Karpas-422 (cell line): ENCODE results near the gene KLHL22. TPM values are rescaled to one million over a fixed set of nuclear protein-coding genes. Genes with fewer than 3 reads are reported as not detected.

Source experiments
- DNase-seq: peaks from one replicate; pipeline ENCODE4 v3.0.0-alpha.2; 2015
- H2AFZ ChIP-seq: fragments of 200-600 bp; sonication (generic); 2 replicates; pipeline ENCODE4 v1.6.1; 2014; ENCODE audit warnings: antibody characterized with exemption, low read length, mixed read lengths
- H3K27ac ChIP-seq: fragments of 200-600 bp; sonication (generic); 2 replicates; pipeline ENCODE4 v1.5.1; 2014; ENCODE audit warnings: mild to moderate bottlenecking, low read length, moderate library complexity
- H3K27me3 ChIP-seq: fragments of 200-600 bp; sonication (generic); 2 replicates; pipeline ENCODE4 v1.6.1; 2014; ENCODE audit warnings: low read length, mixed read lengths
- H3K36me3 ChIP-seq: fragments of 200-600 bp; sonication (generic); 2 replicates; pipeline ENCODE4 v1.6.1; 2014; ENCODE audit warnings: low read length, mixed read lengths; ENCODE audit not compliant: insufficient read depth
- H3K4me1 ChIP-seq: fragments of 200-600 bp; sonication (generic); 2 replicates; pipeline ENCODE4 v1.6.1; 2014; ENCODE audit warnings: mild to moderate bottlenecking, low read length, mixed read lengths
- H3K4me2 ChIP-seq: fragments of 200-600 bp; sonication (generic); 2 replicates; pipeline ENCODE4 v1.6.1; 2014; ENCODE audit warnings: low read length, low read depth, mild to moderate bottlenecking; ENCODE audit not compliant: poor library complexity, severe bottlenecking
- H3K4me3 ChIP-seq: fragments of 200-600 bp; sonication (generic); 2 replicates; pipeline ENCODE4 v1.5.1; 2014; ENCODE audit warnings: mild to moderate bottlenecking, antibody characterized with exemption, low read length, mixed read lengths
- H3K79me2 ChIP-seq: fragments of 200-600 bp; sonication (generic); 2 replicates; pipeline ENCODE4 v1.6.1; 2014; ENCODE audit warnings: mild to moderate bottlenecking, low read length, mixed read lengths
- H3K9ac ChIP-seq: fragments of 200-600 bp; sonication (generic); 2 replicates; pipeline ENCODE4 v1.6.0; 2014; ENCODE audit warnings: low read length
- H3K9me2 ChIP-seq: fragments of 200-600 bp; sonication (generic), shearing (Covaris generic); replicated peaks from 2 replicates; pipeline ENCODE4 v1.6.0; 2014; ENCODE audit warnings: mild to moderate bottlenecking, low read length, moderate library complexity; ENCODE audit not compliant: insufficient read depth
- H3K9me3 ChIP-seq: fragments of 300-700, 200-600 bp; sonication (generic); 2 replicates; pipeline ENCODE4 v1.6.1; 2014; ENCODE audit warnings: low read length, mixed read lengths
- H4K20me1 ChIP-seq: fragments of 200-600 bp; sonication (generic); 2 replicates; pipeline ENCODE4 v1.6.1; 2014; ENCODE audit warnings: mild to moderate bottlenecking, antibody characterized with exemption, low read length, low read depth; ENCODE audit not compliant: insufficient read depth
- total RNA-seq: library from RNA; depleted of rRNA; stranded (reverse); fragments of >200 nt; shearing (Covaris generic); gene quantifications from 2 replicates; pipeline ENCODE4 v1.2.3, GENCODE V29; 2014; ENCODE audit warnings: low replicate concordance

The KLHL22 gene
- total RNA-seq, 1 experiment from 2014 or later = 9.7 TPM

DNA sequence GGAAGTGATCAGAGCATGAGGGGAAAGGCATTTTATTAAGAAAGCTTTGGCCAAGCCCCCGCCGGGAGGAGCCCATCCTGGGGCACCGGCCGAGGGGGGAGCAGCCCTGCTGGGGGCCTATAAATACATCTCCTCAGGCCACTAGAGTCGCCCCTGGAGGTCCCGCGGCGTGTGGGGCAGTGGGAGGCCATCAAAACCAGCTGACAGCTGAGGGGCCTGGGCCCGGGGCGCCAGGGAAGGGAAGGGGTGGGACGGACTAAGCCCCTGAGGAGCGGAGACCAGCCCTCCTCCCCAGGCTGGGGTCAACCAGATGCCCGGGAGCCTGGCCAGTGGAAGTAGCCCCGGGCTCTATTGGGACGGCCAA lies 71.0 kb downstream of the KLHL22 start:
- no peaks in the 10 kb centered on the region for H3K27me3 ChIP-seq
- H4K20me1 ChIP-seq = no peaks in the 10 kb centered on the region
- no peak overlapping the region for H3K4me3 ChIP-seq
- H3K27ac ChIP-seq = no peak overlapping the region
- H3K9ac ChIP-seq = no peak overlapping the region
- no peaks in the 10 kb centered on the region for H3K4me1 ChIP-seq
- H3K79me2 ChIP-seq = no peaks in the 10 kb centered on the region
- no peaks in the 10 kb centered on the region for H3K9me3 ChIP-seq
- H3K4me2 ChIP-seq = no peak overlapping the region
- H2AFZ ChIP-seq = no peak overlapping the region
- DNase-seq = no peak
- no peaks in the 10 kb centered on the region for H3K36me3 ChIP-seq
- no peaks in the 10 kb centered on the region for H3K9me2 ChIP-seq

DNA sequence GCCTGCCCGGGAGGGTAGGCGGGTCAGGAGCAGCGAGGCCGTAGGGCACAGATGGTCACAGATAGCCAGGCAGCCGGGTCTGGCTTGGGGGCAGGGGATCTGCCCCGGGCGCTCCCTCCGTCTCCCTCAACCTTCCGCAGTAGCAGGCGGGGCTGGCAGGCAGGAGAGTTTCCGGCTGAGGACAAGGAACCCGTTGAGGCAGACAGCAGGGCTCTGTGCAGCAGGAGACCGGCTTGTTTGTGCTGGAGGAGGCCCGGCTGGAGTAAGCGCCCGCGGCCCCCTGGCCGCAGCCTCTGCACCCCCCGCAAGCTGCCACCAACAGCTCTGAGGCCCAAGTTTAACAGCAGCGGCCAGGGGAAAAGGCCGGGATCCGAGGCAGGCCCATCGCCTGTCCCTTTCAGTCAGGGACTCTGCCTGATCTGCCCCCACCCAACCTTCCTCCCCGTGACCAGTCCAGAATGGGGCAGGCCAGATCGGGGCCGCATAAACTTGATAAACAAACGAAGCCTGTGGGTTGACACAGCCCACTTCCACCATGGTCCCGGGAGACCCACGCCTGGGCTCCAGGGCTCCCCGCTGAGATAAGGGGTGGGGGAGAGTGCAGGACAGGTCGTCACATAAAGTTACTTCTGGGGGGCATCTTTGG lies 71.6 kb downstream of the KLHL22 start:
- H3K4me2 ChIP-seq = no peak overlapping the region
- H3K4me3 ChIP-seq = no peak overlapping the region

DNA sequence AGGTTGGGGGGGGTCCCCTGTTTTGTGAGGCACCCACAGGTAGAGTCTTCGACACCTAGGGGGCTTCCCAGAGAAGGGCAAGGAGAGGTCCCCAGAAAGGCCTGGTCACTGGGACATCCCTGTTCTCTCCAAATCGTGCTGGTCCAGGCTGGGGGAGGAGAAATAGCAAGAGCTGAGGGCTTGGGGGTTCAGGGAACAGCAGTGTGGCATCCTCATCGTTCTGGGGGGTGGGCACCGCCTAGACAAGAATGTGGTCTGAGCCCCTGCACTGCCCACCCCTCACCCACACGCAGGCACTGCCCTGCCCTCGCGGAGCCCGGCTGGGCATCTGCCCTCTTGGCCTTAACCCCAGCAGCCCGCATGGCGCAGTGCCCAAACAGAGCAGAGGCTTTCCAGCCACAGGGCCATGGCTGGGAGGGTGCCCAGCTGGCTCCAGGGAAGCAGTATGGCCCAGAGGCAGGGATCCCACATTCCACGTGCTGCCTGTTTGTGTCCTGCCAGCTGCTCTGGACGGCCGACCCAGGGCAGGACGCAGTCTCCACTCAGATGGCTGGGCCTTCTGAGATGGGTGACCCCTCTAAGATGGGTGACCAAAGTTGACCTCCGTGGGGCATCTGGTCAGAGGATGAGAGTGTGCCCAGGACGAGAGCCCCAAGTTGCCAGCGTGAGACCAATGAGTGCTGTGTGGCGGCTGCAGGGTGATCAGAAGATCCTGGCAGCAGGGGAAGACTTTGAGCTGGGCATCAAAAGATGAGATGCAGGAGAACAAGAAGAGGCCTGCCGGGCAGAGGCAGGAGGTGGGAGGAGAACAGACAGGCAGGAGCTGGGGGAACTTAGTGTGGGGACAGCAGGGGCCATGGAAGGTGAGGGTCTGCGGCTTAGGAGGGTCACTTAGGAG lies 72.3 kb downstream of the KLHL22 start:
- Histone ChIP-seq H4K20me1 (no peaks in the 10 kb centered on the region), H3K9ac (no peak overlapping the region), H3K4me2 (no peak overlapping the region), H3K4me3 (no peak overlapping the region), H3K27ac (no peak overlapping the region), H2AFZ (no peak overlapping the region), H3K36me3 (no peaks in the 10 kb centered on the region), H3K4me1 (peaks cover 2% of the 10 kb centered on the region), H3K9me2 (no peaks in the 10 kb centered on the region), H3K79me2 (no peaks in the 10 kb centered on the region), H3K27me3 (no peaks in the 10 kb centered on the region), H3K9me3 (no peaks in the 10 kb centered on the region)
- DNase-seq = no peak

More for the DNA sequence above, 71.6 kb downstream of the KLHL22 start:
- Histone ChIP-seq H3K27ac (no peak overlapping the region), H3K27me3 (no peaks in the 10 kb centered on the region), H4K20me1 (no peaks in the 10 kb centered on the region), H3K9me2 (no peaks in the 10 kb centered on the region), H2AFZ (no peak overlapping the region), H3K9me3 (no peaks in the 10 kb centered on the region), H3K9ac (no peak overlapping the region), H3K79me2 (no peaks in the 10 kb centered on the region), H3K4me1 (no peaks in the 10 kb centered on the region), H3K36me3 (no peaks in the 10 kb centered on the region)
- no peak for DNase-seq

DNA sequence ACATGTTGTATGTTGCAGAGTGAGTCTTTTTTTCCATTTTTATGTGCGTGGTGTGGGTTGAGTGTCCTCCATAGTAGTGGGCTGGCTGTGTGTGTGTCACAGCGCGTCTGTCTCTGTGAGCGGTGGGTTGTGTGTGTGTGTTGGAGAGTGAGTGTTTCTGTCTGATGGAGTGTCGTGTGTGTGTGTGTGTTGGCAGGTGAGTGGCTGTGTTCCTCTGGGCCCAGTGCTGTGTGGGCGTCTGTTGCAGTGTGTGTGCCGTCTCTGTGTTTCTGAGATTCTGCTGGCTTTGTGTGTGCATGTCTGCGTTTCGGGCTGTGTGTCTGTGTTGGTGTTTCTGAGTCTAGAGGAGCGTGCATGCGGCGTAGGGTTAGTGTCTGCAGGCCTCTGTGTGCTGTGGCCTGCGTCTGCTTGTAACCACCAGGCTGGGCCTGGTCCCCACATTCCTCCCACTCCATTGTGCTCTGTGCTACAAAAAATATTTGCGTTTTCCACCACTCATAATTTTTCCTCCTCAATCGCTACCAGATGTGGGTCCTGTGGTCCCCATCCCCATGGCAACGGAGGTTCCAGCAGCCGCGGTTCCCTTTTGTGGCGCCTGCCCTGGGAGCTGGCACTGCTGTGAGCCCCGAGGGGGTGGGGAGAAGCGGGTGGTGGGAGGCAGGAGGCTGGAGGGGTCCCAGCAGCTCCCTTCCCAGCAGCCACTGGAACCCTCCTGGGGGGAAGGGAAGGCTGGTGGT lies 73.2 kb downstream of the KLHL22 start:
- Histone ChIP-seq H3K4me1 (peaks cover 3% of the 10 kb centered on the region), H4K20me1 (no peaks in the 10 kb centered on the region), H3K4me2 (no peak overlapping the region), H3K27ac (no peak overlapping the region), H3K9me2 (no peaks in the 10 kb centered on the region), H2AFZ (no peak overlapping the region), H3K9me3 (no peaks in the 10 kb centered on the region), H3K36me3 (no peaks in the 10 kb centered on the region), H3K4me3 (no peak overlapping the region), H3K9ac (no peak overlapping the region), H3K27me3 (no peaks in the 10 kb centered on the region), H3K79me2 (no peaks in the 10 kb centered on the region)
- no peak for DNase-seq

DNA sequence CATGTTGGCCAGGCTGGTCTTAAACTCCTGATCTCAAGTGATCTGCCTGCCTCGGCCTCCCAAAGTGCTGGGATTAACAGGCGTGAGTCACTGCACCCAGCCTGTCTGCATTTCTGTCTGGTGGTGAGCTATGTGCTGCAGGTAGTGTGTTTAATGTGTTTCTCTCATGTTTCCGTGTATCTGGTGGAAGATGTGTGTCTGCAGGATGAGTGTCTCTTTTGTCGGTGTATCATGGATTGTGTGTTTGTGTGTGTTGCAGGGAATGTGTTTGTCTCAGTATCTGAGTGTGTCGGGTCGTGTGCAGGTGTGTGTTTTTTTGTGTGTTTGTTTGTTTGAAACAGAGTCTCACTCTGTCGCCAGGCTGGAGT lies 74.1 kb downstream of the KLHL22 start:
- no peak overlapping the region for H2AFZ ChIP-seq
- no peaks in the 10 kb centered on the region for H3K27me3 ChIP-seq
- H3K79me2 ChIP-seq = no peaks in the 10 kb centered on the region
- no peaks in the 10 kb centered on the region for H3K9me2 ChIP-seq
- H3K4me3 ChIP-seq = no peak overlapping the region
- H3K4me1 ChIP-seq = peaks cover 3% of the 10 kb centered on the region
- H3K4me2 ChIP-seq = no peak overlapping the region
- H3K9ac ChIP-seq = no peak overlapping the region
- no peak for DNase-seq
- no peaks in the 10 kb centered on the region for H3K36me3 ChIP-seq
- no peak overlapping the region for H3K27ac ChIP-seq
- no peaks in the 10 kb centered on the region for H3K9me3 ChIP-seq
- no peaks in the 10 kb centered on the region for H4K20me1 ChIP-seq

DNA sequence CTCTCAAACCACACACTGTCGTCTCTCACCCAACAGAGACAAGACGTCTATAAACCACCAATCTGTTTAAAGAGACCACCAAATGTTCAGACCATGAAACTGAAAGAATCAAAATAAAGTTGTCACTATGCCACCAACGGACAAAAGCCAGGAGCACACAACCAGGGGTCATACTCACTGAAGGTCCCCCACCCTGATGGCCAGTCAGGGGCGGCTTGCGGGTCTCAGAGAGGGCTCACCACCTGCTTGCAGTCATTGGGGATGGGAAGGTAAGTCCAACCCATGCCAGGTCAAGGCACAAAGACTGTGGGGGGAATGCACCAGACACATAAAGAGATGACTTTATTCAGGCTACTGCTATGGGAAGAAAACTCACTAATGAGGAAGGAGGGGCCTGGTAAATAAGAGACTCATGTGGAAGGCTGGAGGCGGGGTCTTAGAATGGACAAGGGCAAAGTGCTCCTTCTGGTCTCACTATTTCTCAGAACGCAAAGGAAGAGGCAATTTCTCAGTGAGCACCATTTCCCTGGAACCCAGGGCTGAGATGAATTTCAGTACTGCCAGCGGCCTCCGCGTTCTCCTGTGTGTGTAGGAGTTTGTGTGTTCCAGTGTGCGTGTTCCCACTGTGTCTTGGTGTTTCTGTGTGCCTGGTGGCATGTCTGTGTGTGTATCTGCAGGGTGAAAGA lies 75.3 kb downstream of the KLHL22 start:
- H3K4me2 ChIP-seq = no peak overlapping the region
- H3K4me3 ChIP-seq = no peak overlapping the region
- no peak overlapping the region for H3K27ac ChIP-seq
- H3K27me3 ChIP-seq = no peaks in the 10 kb centered on the region
- no peak overlapping the region for H3K9ac ChIP-seq
- no peaks in the 10 kb centered on the region for H3K9me3 ChIP-seq
- H3K9me2 ChIP-seq = no peaks in the 10 kb centered on the region
- DNase-seq = no peak
- H4K20me1 ChIP-seq = no peaks in the 10 kb centered on the region
- H3K79me2 ChIP-seq = no peaks in the 10 kb centered on the region
- no peaks in the 10 kb centered on the region for H3K36me3 ChIP-seq
- H3K4me1 ChIP-seq = peaks cover 3% of the 10 kb centered on the region
- H2AFZ ChIP-seq = no peak overlapping the region

DNA sequence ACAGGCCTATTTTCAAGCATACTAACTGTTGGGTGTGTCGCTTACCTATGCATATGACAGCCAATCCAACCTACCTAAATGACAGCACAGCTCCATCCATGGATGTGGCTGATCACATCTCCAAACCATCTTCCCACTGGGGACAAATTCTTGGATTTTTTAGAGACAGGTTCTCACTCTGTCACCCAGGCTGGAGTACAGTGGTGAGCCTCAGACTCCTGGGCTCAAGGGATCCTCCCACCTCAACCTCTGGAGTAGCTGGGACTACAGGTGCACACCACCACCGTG lies 76.0 kb downstream of the KLHL22 start:
- Histone ChIP-seq H3K9me3 (no peaks in the 10 kb centered on the region), H3K4me2 (no peak overlapping the region), H3K4me3 (no peak overlapping the region), H3K36me3 (no peaks in the 10 kb centered on the region), H3K79me2 (no peaks in the 10 kb centered on the region), H3K27me3 (no peaks in the 10 kb centered on the region), H3K27ac (no peak overlapping the region), H3K9me2 (no peaks in the 10 kb centered on the region), H2AFZ (no peak overlapping the region), H3K9ac (no peak overlapping the region), H3K4me1 (peaks cover 3% of the 10 kb centered on the region), H4K20me1 (no peaks in the 10 kb centered on the region)
- no peak for DNase-seq
